Suprapubic skin (tissue), 4 donors: ENCODE results near the gene FBLL1. TPM values are rescaled to one million over a fixed set of nuclear protein-coding genes. Genes with fewer than 3 reads are reported as not detected.
"Not testable (repeated sequence)": the region's sequence is repeated elsewhere in the genome, so short reads cannot be mapped to it uniquely, and the experiment has no call there.

ENCODE experiments used
- DNase-seq, 2 donors: peaks; one replicate each; pipeline ENCODE4 v3.0.0-alpha.2; 2019; ENCODE audit warnings: low spot score in 2 of 2
- H3K27ac ChIP-seq: fragments of 200-600 bp; sonication (generic); one replicate; pipeline ENCODE4 v1.5.1; 2019
- H3K27me3 ChIP-seq: fragments of 200-600 bp; sonication (generic); one replicate; pipeline ENCODE4 v1.5.1; 2019
- H3K36me3 ChIP-seq: fragments of 200-600 bp; sonication (generic); one replicate; pipeline ENCODE4 v1.5.1; 2019
- H3K4me1 ChIP-seq: fragments of 200-600 bp; sonication (generic); one replicate; pipeline ENCODE4 v1.5.1; 2019
- H3K4me3 ChIP-seq: fragments of 200-600 bp; sonication (generic); one replicate; pipeline ENCODE4 v1.5.1; 2019; ENCODE audit warnings: mild to moderate bottlenecking
- H3K9me3 ChIP-seq: fragments of 200-600 bp; sonication (generic); one replicate; pipeline ENCODE4 v1.5.1; 2019
- CTCF ChIP-seq, 2 donors: fragments of 200-600 bp in 1 of 2; fragments of 450-650 bp in 1 of 2; sonication (generic) in 1 of 2; IDR thresholded peaks; one replicate each; pipeline ENCODE4 v1.5.1; 2016 to 2019; ENCODE audit warnings: antibody characterized with exemption in 2 of 2, mild to moderate bottlenecking in 1 of 2, moderate library complexity in 1 of 2
- EP300 ChIP-seq: sonication (generic); formaldehyde crosslinking; IDR thresholded peaks from one replicate; pipeline ENCODE4 v1.6.1; 2017; ENCODE audit warnings: antibody characterized with exemption
- POLR2A ChIP-seq, 2 donors: fragments of 450-650 bp; IDR thresholded peaks; one replicate each; pipeline ENCODE4 v1.6.1; 2017; ENCODE audit warnings: antibody characterized with exemption in 2 of 2, mild to moderate bottlenecking in 2 of 2, moderate library complexity in 2 of 2
- POLR2AphosphoS5 ChIP-seq, 3 donors: sonication (generic); formaldehyde crosslinking; IDR thresholded peaks; one replicate each; pipeline ENCODE4 v1.6.1; 2017; ENCODE audit warnings: antibody characterized with exemption in 3 of 3
- WGBS: methylation state at CpG from one replicate; pipeline ENCODE4 v1.1.5; 2018; 5-methylcytosine and 5-hydroxymethylcytosine counted together
- total RNA-seq, 4 donors: library from RNA; depleted of rRNA; stranded (reverse); fragments of >200 nt; gene quantifications; one replicate each; pipeline ENCODE4 v1.1.0, GENCODE V29; 2016

The FBLL1 gene
- total RNA-seq, 4 donors from 2014 or later = 0.42 to 1.7 (median 1.3) TPM

GRCh38 chr5:168531987-168532864 is 3.1 kb downstream of the FBLL1 start:
- TF ChIP-seq EP300 (no peak), POLR2AphosphoS5 (IDR thresholded peaks at IDR 0.05) (no peak), POLR2A (IDR thresholded peaks at IDR 0.05) (no peak), CTCF (IDR thresholded peaks at IDR 0.05) (no peak)
- H3K36me3 ChIP-seq = no peaks in the 10 kb centered on the region
- H3K4me3 ChIP-seq = no peak overlapping the region
- peaks cover 11% of the 10 kb centered on the region for H3K4me1 ChIP-seq
- H3K27me3 ChIP-seq = peaks cover 32% of the 10 kb centered on the region
- no peak for DNase-seq
- H3K9me3 ChIP-seq = no peaks in the 10 kb centered on the region
- H3K27ac ChIP-seq = no peak overlapping the region
- 65% methylated on average over 6 of the region's 6 CpGs for WGBS

DNA sequence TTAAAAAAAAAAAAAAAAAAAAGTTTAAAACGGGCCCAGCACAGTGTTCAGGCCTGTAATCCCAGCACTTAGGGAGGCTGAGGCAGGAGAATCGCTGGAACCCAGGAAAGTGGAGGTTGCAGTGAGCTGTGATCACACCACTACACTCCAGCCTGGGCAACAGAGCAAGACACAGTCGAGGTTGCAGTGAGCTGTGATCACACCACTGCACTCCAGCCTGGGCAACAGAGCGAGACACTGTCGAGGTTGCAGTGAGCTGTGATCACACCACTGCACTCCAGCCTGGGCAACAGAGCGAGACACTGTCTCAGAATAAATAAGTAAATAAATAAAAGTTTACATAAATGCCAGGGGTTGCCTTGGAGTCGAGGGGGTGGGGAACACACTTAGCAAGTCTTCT is 5.2 kb downstream of the FBLL1 start:
- not testable (repeated sequence) for H3K4me3 ChIP-seq, H3K36me3 ChIP-seq, DNase-seq, H3K27ac ChIP-seq, H3K4me1 ChIP-seq, H3K9me3 ChIP-seq
- H3K27me3 ChIP-seq = peaks cover 24% of the 10 kb centered on the region
- 89% methylated on average over 7 of the region's 7 CpGs for WGBS

DNA sequence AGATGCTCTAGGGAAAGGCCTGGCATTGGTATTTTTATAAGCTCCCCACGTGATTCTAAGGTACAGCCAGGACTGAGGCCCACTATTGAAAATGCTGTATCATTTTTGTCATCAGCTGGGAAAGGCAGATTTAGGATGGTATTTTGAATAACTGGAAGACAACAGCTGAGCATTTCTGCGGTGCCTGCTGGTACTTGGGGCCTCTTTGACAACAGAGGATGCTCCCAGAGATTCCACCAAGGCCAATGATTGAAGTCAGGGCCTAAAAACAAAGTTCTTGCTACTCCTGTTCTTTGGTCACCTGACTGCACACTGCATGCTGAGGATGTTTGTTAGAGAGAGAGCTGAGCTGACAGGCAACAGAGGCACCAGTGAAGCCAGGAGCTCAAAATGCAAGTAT is 8.1 kb downstream of the FBLL1 start:
- Histone ChIP-seq H3K9me3 (no peaks in the 10 kb centered on the region), H3K4me1 (no peaks in the 10 kb centered on the region), H3K36me3 (no peaks in the 10 kb centered on the region), H3K27ac (no peak overlapping the region), H3K4me3 (no peak overlapping the region), H3K27me3 (no peaks in the 10 kb centered on the region)
- DNase-seq = no peak
- WGBS = 60% methylated on average over 2 of the region's 2 CpGs
- no peak for TF ChIP-seq POLR2A (IDR thresholded peaks at IDR 0.05)
- no peak for TF ChIP-seq CTCF (IDR thresholded peaks at IDR 0.05)
- no peak for TF ChIP-seq EP300

DNA sequence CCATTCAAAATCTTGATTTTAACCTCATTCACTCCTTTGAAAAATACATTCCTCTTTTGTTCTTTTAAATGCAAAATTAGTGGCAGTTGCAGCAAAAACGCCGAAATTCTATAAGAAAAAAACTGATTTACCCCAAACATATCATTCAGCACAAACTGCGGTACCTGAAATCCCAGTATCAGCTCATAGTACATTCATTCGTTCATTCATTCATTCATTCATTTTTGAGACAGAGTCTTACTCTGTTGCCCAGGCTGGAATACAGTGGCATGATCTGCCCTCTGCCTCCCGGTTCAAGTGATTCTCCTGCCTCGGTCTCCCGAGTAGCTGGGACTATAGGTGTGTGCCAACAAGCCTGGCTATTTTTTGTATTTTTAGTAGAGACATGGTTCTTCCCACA is 20.4 kb downstream of the FBLL1 start:
- Histone ChIP-seq H3K9me3 (no peaks in the 10 kb centered on the region), H3K4me1 (no peaks in the 10 kb centered on the region), H3K4me3 (no peak overlapping the region), H3K27me3 (no peaks in the 10 kb centered on the region), H3K27ac (no peak overlapping the region), H3K36me3 (peaks cover 13% of the 10 kb centered on the region)
- 94% methylated on average over 7 of the region's 7 CpGs for WGBS
- DNase-seq = no peak
- TF ChIP-seq EP300 (no peak), POLR2A (IDR thresholded peaks at IDR 0.05) (no peak), CTCF (IDR thresholded peaks at IDR 0.05) (no peak), POLR2AphosphoS5 (IDR thresholded peaks at IDR 0.05) (no peak)

DNA sequence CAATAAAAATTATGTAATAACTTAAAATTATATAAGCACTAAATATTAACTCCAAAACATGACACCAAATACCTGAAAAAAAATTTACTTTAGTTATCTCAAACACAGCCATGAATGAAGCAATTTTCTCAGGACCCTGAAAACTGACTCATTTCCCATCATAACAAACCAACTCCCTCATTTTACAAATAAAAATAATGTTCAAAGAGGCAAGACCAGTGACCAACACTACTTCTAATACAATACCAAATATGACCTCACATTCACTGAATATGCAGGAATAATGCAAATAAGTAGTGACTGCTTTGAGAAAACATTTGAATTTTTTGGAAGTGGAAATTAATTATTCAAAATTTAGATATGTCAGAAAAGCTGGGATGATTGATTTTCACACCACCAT is 21.6 kb downstream of the FBLL1 start:
- Histone ChIP-seq H3K36me3 (peaks cover 13% of the 10 kb centered on the region), H3K27me3 (no peaks in the 10 kb centered on the region), H3K27ac (no peak overlapping the region), H3K4me3 (no peak overlapping the region), H3K9me3 (no peaks in the 10 kb centered on the region), H3K4me1 (no peaks in the 10 kb centered on the region)
- no peak for TF ChIP-seq CTCF (IDR thresholded peaks at IDR 0.05)
- no peak for TF ChIP-seq POLR2AphosphoS5 (IDR thresholded peaks at IDR 0.05)
- no peak for TF ChIP-seq EP300
- TF ChIP-seq POLR2A (IDR thresholded peaks at IDR 0.05) = no peak
- DNase-seq = no peak
